ENCODE measurements around the gene ADAM12.

DNA sequence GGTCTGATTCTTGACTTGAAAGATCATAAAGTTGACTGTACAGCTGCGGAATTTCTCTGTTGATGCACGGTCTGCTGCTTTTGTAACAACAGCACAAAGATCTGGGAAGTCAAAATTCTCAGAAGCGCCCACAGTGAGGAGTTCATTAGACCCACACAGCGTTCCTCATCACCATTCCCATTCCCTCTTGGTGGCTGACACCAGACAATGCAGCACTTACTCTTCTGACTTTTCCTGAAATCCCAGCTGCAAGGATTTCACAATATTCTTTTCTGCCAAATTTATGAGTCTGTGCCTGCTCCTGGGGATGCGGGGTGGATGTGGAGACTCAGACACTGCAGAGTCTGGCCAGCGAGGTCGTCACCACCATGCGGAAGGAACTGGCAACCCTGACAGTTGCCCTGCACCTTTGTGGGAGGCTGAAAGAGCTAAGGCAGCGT is 258.0 kb downstream of the ADAM12 start:
- TF ChIP-seq, protein P1, sequence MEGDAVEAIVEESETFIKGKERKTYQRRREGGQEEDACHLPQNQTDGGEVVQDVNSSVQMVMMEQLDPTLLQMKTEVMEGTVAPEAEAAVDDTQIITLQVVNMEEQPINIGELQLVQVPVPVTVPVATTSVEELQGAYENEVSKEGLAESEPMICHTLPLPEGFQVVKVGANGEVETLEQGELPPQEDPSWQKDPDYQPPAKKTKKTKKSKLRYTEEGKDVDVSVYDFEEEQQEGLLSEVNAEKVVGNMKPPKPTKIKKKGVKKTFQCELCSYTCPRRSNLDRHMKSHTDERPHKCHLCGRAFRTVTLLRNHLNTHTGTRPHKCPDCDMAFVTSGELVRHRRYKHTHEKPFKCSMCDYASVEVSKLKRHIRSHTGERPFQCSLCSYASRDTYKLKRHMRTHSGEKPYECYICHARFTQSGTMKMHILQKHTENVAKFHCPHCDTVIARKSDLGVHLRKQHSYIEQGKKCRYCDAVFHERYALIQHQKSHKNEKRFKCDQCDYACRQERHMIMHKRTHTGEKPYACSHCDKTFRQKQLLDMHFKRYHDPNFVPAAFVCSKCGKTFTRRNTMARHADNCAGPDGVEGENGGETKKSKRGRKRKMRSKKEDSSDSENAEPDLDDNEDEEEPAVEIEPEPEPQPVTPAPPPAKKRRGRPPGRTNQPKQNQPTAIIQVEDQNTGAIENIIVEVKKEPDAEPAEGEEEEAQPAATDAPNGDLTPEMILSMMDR (conservative IDR thresholded peaks at IDR 0.05 in 1 of 2, IDR thresholded peaks at IDR 0.05 in 1 of 2; ENCODE audit: low read depth in 1 of 2, low read length in 2 of 2), result no peak
- TF ChIP-seq EZH2 (IDR thresholded peaks at IDR 0.05; ENCODE audit: low read length, missing control alignments), result no peak

Data from fibroblast of lung (primary cell).